PC-9 (cell line): ENCODE results near the gene PRELID1. TPM values are rescaled to one million over a fixed set of nuclear protein-coding genes. Genes with fewer than 3 reads are reported as not detected.

ENCODE experiments used
- BruUV-seq: library from RNA; stranded (reverse); fragments of 400-500 nt; replicated peaks from 2 replicates; lab custom pipeline; 2021; lab: Mats Ljungman, UMichigan
- CTCF ChIA-PET: fragments of 300-600 bp; sonication (Branson Sonifier 250); formaldehyde crosslinking; loops from one replicate; lab custom pipeline; 2022; ENCODE audit warnings: antibody characterized with exemption; lab: Charles Lee
- POLR2A ChIA-PET: fragments of 300-600 bp; sonication (Branson Sonifier 250); formaldehyde crosslinking; loops from one replicate; lab custom pipeline; 2022; ENCODE audit warnings: antibody characterized with exemption; ENCODE audit not compliant: unreplicated experiment; lab: Charles Lee
- DNase-seq, 2 experiments: peaks; one replicate each; pipeline versions ENCODE4 v3.0.0 to v3.0.0-alpha.2; 2015 to 2022; ENCODE audit warnings: mixed read lengths in 1 of 2
- H2AFZ ChIP-seq: fragments of 200-600 bp; sonication (generic); 2 replicates; pipeline ENCODE4 v1.8.1; 2017; ENCODE audit warnings: antibody characterized with exemption
- H3F3A ChIP-seq: fragments of 200-600 bp; sonication (generic); 2 replicates; pipeline ENCODE4 v1.8.1; 2017; ENCODE audit warnings: antibody characterized with exemption, mild to moderate bottlenecking, low read depth; ENCODE audit not compliant: insufficient read depth
- H3K27ac ChIP-seq: fragments of 200-600 bp; sonication (generic); 2 replicates; pipeline ENCODE4 v1.6.1; 2016; ENCODE audit warnings: mixed run types
- H3K27me3 ChIP-seq: fragments of 200-600 bp; sonication (generic); 2 replicates; pipeline ENCODE4 v1.6.1; 2016; ENCODE audit warnings: low read depth, mixed run types; ENCODE audit not compliant: insufficient read depth
- H3K36me3 ChIP-seq: fragments of 200-600 bp; sonication (generic); 2 replicates; pipeline ENCODE4 v1.6.1; 2016; ENCODE audit warnings: low read depth, mixed run types
- H3K4me1 ChIP-seq: fragments of 200-600 bp; sonication (generic); replicated peaks from 2 replicates; pipeline ENCODE4 v1.6.1; 2016; ENCODE audit warnings: mixed run types; ENCODE audit not compliant: insufficient read depth
- H3K4me2 ChIP-seq: fragments of 200-600 bp; sonication (generic); 2 replicates; pipeline ENCODE4 v1.6.1; 2017; ENCODE audit warnings: mixed run types
- H3K4me3 ChIP-seq: fragments of 200-600 bp; sonication (generic); 2 replicates; pipeline ENCODE4 v1.6.1; 2016; ENCODE audit warnings: mixed run types
- H3K79me2 ChIP-seq: fragments of 200-600 bp; sonication (generic); 2 replicates; pipeline ENCODE4 v1.6.1; 2017; ENCODE audit warnings: low read depth, mixed run types
- H3K9me2 ChIP-seq: fragments of 200-600 bp; sonication (generic); 2 replicates; pipeline ENCODE4 v1.8.1; 2017; ENCODE audit warnings: mild to moderate bottlenecking; ENCODE audit not compliant: insufficient read depth
- H3K9me3 ChIP-seq: fragments of 200-600 bp; sonication (generic); 2 replicates; pipeline ENCODE4 v1.8.1; 2016; ENCODE audit warnings: low read depth; ENCODE audit not compliant: insufficient read depth
- H4K20me1 ChIP-seq: fragments of 200-600 bp; sonication (generic); 2 replicates; pipeline ENCODE4 v1.8.1; 2017; ENCODE audit not compliant: insufficient read depth
- EZH2 ChIP-seq: fragments of 200-600 bp; sonication (generic); IDR thresholded peaks from 2 replicates; pipeline ENCODE4 v1.8.0; 2017; ENCODE audit warnings: antibody characterized with exemption, low read depth
- intact Hi-C: fragments of 100-400 bp; cut with micrococcal nuclease; formaldehyde crosslinking; loops from one replicate; pipeline ENCODE4 v1.10.0; 2022; ENCODE audit not compliant: unreplicated experiment
- total RNA-seq: library from RNA; stranded (reverse); gene quantifications from 2 replicates; pipeline ENCODE4 v1.2.3, GENCODE V29; 2021
- TF ChIP-seq, protein P1 (sequence below): fragments of 200-600 bp; sonication (generic); conservative IDR thresholded peaks from 2 replicates; pipeline ENCODE4 v1.6.1; 2017; ENCODE audit warnings: mixed run types, antibody characterized with exemption, mild to moderate bottlenecking, moderate library complexity

The PRELID1 gene
- total RNA-seq, 1 experiment from 2014 or later: 189 TPM

DNA sequence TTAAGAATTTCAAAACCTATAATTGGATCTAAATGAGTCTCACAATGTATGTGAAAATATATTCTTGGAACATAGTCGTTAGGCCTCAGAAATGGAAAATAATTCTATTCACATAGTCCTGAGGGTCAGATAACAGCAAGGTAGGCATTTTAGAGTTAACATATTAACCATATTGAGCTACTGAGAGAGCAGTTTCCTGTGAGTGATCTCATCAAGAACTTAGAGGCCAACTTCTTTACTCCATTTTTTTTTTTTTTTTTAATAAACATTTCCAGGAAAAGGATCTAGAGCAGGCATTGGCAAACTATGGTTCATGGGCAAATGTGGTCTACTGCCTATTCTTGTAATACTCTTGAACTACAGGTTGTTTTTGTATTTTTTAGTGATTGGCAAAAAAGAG lies 26.7 kb upstream of the PRELID1 start:
- ChIA-PET CTCF (no interaction called here), POLR2A (no interaction called here)
- Histone ChIP-seq H3K4me1 (no peaks in the 10 kb centered on the region), H3K27me3 (no peaks in the 10 kb centered on the region), H3K9me2 (no peaks in the 10 kb centered on the region), H3K9me3 (no peaks in the 10 kb centered on the region), H3K4me2 (no peak overlapping the region), H3K79me2 (no peaks in the 10 kb centered on the region), H3K36me3 (peaks cover 15% of the 10 kb centered on the region; the same call in 1 of the 2 replicates), H3K27ac (no peak overlapping the region), H3K4me3 (no peak overlapping the region), H4K20me1 (no peaks in the 10 kb centered on the region; the same call in 1 of the 2 replicates), H2AFZ (no peak overlapping the region), H3F3A (peaks cover 6% of the 10 kb centered on the region; the same call in 1 of the 2 replicates)
- intact Hi-C loops: no loop called here
- TF ChIP-seq, protein P1, sequence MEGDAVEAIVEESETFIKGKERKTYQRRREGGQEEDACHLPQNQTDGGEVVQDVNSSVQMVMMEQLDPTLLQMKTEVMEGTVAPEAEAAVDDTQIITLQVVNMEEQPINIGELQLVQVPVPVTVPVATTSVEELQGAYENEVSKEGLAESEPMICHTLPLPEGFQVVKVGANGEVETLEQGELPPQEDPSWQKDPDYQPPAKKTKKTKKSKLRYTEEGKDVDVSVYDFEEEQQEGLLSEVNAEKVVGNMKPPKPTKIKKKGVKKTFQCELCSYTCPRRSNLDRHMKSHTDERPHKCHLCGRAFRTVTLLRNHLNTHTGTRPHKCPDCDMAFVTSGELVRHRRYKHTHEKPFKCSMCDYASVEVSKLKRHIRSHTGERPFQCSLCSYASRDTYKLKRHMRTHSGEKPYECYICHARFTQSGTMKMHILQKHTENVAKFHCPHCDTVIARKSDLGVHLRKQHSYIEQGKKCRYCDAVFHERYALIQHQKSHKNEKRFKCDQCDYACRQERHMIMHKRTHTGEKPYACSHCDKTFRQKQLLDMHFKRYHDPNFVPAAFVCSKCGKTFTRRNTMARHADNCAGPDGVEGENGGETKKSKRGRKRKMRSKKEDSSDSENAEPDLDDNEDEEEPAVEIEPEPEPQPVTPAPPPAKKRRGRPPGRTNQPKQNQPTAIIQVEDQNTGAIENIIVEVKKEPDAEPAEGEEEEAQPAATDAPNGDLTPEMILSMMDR: no peak
- no peak for TF ChIP-seq EZH2
- BruUV-seq: no TSS peak
- DNase-seq: no peak

DNA sequence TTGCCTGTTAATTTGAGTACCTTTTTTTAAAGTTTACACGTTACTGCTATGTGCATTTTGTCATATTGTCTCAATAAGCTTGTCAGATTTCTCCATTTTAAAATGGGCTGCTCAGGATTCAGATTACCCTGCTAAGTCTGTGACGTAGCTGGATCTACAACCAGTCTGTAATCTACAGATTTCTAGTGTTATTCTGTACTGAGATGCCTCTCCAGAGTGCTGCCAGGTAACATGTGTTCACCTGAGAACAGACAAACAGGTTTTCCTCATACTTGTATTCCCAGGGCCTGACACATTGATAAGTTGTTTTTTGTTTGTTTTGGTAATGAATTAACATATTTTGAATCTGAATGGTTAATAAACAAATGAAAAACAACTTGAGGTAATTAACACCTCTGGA lies 15.4 kb upstream of the PRELID1 start:
- CTCF ChIA-PET: no interaction called here
- TF ChIP-seq EZH2: no peak
- TF ChIP-seq, protein P1: no peak

DNA sequence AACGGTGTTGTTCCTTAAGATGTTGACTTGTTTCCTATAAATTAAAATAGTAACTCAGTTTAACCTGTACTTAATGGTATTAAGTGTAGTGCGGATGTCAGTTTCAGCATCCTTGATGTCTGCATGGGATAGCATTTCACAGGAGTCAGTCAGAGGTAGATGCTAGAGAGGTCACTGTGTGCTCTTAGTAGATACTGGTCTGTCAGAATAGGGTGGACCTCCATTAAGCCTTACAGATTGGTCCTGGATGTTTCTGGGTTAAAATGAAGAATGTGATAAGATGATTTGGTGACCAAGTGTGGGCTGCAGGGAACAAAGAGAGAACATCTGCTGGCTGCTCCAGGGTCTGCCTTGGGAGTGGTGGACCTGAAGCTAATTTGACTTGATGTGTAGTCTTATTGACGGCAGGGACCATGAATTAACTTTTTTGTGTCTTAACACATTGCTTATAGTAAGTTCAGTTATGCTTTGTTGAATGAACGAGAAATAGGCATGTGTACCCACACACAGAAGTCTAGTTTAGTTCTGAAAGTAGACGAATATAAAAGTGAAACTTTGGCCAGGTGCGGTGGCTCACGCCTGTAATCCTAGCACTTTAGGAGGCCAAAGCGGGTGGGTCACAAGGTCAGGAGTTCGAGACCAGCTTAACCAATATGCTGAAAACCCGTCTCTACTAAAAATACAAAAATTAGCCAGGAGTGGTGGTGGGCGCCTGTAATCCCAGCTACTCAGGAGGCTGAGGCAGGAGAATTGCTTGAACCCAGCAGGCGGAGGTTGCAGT lies 12.6 kb upstream of the PRELID1 start:
- Histone ChIP-seq H3F3A (peaks cover 4% of the 10 kb centered on the region; the same call in 1 of the 2 replicates), H3K79me2 (no peaks in the 10 kb centered on the region), H3K36me3 (peaks cover 24% of the 10 kb centered on the region; the same call in 1 of the 2 replicates), H3K4me1 (no peaks in the 10 kb centered on the region), H3K27me3 (no peaks in the 10 kb centered on the region), H3K9me3 (no peaks in the 10 kb centered on the region), H2AFZ (no peak overlapping the region), H4K20me1 (no peaks in the 10 kb centered on the region), H3K27ac (no peak overlapping the region), H3K4me3 (no peak overlapping the region), H3K9me2 (no peaks in the 10 kb centered on the region), H3K4me2 (no peak overlapping the region)
- POLR2A ChIA-PET: interaction anchor here (0.5 kb wide), 1 partner anchor 8 kb away, joined by 3 read pairs; no protein-coding TSS in a partner anchor
- no TSS peak for BruUV-seq
- CTCF ChIA-PET: no interaction called here
- intact Hi-C loops: no loop called here
- TF ChIP-seq EZH2: no peak
- TF ChIP-seq, protein P1: no peak
- DNase-seq: no peak

More for the DNA sequence above, 15.4 kb upstream of the PRELID1 start:
- Histone ChIP-seq H4K20me1 (no peaks in the 10 kb centered on the region), H3F3A (peaks cover 8% of the 10 kb centered on the region), H3K9me2 (no peaks in the 10 kb centered on the region), H3K27me3 (no peaks in the 10 kb centered on the region), H2AFZ (no peak overlapping the region), H3K4me3 (no peak overlapping the region), H3K9me3 (no peaks in the 10 kb centered on the region), H3K27ac (no peak overlapping the region), H3K4me2 (no peak overlapping the region), H3K4me1 (no peaks in the 10 kb centered on the region), H3K79me2 (no peaks in the 10 kb centered on the region), H3K36me3 (peaks cover 22% of the 10 kb centered on the region; the same call in 1 of the 2 replicates)
- intact Hi-C loops: no loop called here
- no peak for DNase-seq
- POLR2A ChIA-PET: no interaction called here
- BruUV-seq: no TSS peak
